GM18907 (cell line): Measurements from ENCODE around the gene MPHOSPH9.
A peak's percentile ranks its signal among the peaks of the same experiment; 100 is the strongest.

Experiments
- ATAC-seq: cut with Tn5 transposase; IDR thresholded peaks from one replicate; pipeline ENCODE4 v1.9.1; 2021; ENCODE audit warnings: mild to moderate bottlenecking, moderate library complexity; ENCODE audit not compliant: unreplicated experiment

Gene MPHOSPH9

GRCh38 chr12:123232807-123233504 lies at the start of gene MPHOSPH9, which contains the start of gene MTRFR:
Gene MPHOSPH9, minus strand, starts transcription at chr12:123233141. Its CDS starts 2,777 bp downstream, at chr12:123230364.
Gene MTRFR, plus strand, starts transcription at chr12:123233436. Its CDS starts 20,239 bp downstream, at chr12:123253675.
- peak; percentile 81 for ATAC-seq

DNA sequence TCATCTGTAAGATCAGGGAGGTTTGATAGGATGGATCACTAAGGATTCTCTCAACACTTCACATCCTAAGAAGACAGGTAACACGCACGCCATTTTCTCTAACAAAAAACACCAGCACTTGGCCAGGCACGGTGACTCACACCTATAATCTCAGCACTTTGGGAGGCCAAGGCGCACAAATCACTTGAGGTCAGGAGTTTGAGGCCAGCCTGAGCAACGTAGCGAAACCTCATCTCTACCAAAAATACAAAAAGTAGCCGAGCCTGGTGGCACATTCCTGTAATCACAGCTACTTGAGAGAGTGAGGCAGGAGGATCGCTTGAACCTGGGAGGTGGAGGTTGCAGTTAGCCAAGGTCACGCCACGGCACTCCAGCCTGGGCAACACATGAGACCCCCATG lies 49.2 kb upstream of the MPHOSPH9 start:
- no peak for ATAC-seq

GRCh38 chr12:123280971-123281370 lies 48.0 kb upstream of the MPHOSPH9 start:
- no peak for ATAC-seq

DNA sequence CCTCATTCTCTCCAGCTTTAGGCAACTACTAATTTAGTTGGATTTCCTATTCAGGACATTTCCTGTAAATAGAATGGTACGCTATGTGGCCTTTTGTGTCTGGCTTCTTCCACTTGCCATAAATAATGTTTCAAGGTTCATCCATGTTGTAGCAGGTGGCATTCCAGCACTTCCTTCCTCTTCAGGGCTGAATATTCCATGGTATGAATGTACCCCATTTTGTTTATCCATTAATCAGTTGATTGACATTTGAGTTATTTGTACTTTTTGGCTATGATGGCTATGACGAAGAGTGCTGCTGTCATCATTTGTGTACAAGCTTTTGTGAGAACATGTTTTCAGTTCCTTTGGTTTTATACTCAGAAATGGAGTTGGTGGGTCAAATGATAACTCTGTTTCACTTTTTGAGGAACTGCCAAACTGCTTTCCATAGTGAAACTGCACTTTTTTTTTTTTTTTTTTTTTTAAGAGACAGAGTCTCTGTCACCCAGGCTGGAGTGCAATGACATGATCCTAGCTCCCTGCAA lies 45.2 kb upstream of the MPHOSPH9 start:
- peak; percentile 88 for ATAC-seq

DNA sequence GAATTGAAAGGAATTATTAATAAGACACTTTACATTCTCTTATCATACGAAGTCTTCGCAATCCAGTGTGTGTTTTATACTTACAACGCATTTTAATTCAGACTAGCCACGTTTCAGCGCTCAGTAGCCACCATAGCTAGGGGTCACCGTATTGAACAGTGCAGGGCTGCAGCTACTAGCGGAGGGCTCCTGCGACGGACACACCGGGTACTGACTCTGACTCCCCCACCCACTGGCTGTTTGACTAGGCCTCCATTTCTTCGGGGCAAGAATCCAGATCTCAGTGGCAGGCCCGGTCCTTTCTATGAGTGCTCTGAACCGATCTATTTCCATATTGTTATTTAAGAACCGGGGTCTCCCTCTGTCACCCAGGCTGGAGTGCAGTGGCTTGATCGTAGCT lies 40.2 kb upstream of the MPHOSPH9 start:
- ATAC-seq, result no peak

- ATAC-seq, result peak; percentile 56
Measured at GRCh38 chr12:123271001-123271668, 38.2 kb upstream of the MPHOSPH9 start.

DNA sequence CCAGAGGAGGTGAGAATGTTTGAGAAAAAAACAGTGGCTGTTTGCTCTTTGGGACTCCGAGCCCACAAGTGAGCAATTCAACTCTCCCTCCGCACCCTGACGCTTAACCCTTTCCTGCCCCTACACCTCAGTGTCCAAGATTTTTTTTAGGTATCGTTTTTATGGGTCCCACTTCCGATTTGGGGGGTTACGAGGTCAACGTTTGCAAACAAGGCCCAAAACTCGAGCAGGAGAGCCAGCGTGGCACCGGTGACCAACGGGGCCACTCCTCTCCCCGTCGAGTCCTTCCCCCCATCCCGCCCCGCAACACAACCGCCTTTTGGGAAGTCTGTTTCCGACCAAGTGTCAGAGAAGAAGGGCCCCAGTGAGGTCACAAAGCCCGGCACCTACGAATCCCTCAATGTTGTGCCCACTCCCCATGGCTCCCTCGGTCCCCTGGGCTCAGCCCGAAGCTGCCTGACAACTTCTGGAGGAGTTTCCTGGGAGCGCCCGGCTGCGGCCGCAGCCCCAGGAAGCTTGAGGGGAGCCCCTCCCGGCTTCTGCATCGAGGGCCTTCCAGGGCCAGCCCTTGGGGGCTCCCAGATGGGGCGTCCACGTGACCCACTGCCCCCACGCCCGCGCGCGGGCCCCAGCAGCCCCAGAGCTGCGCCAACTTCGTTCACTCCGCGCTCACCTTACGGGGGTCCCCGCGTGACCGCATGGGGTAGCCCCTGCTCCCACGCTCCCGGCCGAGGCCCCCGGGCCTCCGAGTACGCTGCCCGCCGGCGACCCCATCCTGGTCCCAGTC lies 37.5 kb upstream of the MPHOSPH9 start:
- ATAC-seq, result peak; percentile 9

GRCh38 chr12:123269896-123270213 lies 36.9 kb upstream of the MPHOSPH9 start:
- no peak for ATAC-seq

DNA sequence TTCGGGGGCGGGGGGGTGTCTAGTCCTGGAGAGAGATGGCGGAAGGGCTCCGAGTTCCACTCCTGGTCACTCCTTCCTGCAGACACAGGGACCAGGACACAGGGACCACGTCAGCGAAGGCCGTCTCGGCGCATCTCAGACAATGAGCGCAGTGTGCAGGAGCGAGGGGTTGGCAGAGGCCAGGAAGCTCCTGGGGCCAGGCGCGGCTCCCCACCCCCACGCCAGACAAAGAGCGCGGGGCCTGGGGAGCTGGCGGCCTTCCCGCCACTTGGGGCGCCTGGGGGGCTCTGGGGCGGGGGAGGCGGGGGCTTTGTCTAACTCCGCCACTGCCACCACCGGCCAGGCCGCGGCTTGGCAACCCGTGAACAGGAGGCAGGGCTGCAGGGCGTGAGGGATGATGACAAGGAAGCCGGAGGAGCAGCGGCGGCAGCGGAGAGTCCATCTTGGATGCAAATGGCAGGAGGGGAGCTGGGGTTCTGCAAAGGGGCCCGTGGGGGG lies 36.5 kb upstream of the MPHOSPH9 start:
- no peak for ATAC-seq

- no peak for ATAC-seq
Measured at GRCh38 chr12:123268850-123269249, 35.9 kb upstream of the MPHOSPH9 start.

DNA sequence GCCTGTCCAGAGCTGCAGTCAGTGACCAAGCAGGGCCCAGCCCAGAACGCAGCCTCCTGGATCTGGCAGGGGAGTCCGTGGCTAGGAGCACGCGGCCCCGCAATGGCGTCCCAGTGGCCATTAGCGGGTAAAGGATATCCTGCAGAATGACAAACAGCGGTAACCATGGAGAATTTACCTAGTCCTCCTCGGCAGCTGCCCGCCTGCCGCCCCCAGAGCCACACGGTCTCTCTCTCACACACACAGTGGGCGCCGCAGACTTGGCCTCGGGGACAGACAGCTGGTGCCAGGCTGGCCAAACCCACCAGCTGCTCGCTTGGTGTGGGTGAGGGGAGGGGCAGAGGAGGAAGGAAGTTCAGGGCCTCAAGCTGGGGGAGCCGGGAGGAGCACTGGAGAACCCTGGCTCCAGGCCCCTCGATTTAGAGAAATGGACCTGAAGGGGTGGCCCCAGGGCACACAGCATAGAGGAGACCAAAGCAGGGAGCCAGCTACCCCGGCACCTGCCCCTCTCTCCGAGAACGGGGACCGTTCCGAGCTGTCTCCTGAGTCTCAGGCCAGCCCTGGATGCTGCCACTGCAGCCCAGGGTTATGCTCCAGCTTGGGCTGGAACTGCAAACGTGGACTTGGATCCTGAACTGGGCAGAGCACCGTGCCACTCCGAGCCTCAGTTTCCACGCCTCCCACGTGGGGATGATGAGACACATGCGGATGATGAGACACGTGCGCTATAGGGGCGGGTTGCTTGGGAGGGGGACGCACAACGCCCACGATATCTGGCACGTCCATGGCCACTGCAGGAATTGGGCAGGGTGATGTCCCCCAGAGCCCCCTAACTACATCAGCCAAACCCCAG lies 35.3 kb upstream of the MPHOSPH9 start:
- ATAC-seq, result no peak

- ATAC-seq, result no peak
Measured at GRCh38 chr12:123267335-123267920, 34.5 kb upstream of the MPHOSPH9 start.

DNA sequence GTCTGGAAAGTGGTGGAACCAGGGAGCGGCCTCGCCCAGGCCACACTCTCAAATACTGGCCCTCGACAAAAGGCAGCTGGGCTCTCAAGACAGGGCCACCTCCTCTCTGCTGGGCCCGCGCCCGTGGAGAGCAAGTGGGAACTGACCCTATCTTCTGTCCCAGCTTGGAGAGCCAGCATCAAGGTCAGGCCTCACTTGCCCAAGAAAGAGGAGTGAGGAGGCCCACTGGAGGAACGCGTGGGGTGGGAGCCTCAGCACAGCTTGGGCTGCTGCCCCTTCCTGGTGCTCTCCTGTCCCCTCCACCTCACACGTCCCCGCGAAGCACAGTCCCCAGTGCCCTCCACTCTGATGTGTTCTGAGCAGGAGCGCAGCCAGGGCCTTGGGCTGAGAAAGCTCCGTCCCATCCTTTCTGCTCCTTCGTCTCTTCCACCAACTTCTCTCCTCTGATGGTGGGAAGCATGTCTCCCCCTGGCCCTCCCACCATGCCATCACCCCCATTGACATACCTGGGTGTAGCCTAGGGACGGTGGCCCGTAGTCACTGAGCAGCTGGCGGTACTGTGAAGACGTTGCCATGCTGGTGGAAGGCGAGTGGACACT lies 33.8 kb upstream of the MPHOSPH9 start:
- ATAC-seq, result no peak

DNA sequence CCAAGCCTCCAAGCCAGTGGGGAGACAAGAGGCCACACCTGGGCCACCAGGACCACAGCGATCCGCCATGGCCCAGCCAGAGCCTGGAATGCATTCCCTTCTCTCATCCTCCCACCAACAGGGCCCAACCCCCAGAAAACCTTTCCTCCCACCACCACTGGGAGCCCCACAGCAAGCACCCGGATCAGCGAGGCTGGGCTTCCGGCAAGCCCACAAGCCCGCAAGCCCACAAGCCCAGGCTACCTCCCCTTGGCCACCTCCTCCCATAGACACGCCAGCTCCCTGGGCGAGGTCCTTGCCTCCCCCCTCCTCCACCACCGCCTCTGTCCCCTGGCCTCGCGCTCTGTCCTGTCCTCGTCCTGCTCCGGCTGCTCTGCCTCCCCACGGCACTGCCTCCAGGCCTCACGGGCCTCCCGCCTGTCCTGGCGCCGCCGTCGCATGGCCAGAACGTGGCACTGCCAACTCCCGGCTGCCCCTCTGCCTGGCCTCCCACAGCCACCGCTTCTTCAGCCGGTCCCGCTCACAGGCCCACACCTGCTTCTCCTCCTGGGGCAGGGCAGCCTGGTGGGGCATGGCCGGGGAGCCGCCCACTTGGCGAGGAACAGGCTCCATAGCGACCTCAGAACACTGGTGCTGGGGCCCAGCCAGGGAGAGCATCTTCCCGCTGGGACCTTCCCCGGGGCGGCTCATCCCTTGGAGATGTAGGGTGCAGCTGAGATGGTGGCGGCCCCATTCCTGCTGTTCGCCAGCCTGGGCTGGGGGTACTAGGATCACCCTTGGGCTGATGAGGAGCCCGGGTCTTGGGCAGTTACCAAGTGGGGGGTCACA lies 33.1 kb upstream of the MPHOSPH9 start:
- ATAC-seq, result no peak

GRCh38 chr12:123264642-123265041 lies 31.7 kb upstream of the MPHOSPH9 start:
- ATAC-seq, result no peak

GRCh38 chr12:123263196-123263817 lies 30.4 kb upstream of the MPHOSPH9 start:
- ATAC-seq, result no peak

DNA sequence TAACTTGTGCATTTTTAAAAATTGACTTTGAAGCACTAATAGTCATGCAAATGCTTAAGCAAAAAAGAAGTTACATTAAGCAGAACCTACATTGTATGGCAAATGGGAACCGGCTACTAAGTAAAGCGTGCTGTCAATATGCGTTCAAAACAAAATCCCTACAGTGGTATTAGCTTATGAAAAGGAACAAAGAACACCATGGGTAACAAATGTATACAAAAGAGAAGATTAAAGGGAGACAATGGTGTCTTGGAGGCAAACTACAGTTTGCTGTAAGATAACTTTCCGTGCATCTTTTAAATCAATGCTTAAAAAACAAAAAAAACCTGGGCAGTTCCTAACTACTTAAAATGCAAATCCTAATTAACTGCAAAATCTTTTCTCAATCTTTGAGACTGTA lies 28.3 kb upstream of the MPHOSPH9 start:
- ATAC-seq, result no peak

GRCh38 chr12:123260081-123260480 lies 27.1 kb upstream of the MPHOSPH9 start:
- no peak for ATAC-seq
